ENCODE measurements around the gene APBA3.

GRCh38 chr19:3760871-3761361, 576 bp downstream of the APBA3 start:
- TF ChIP-seq RFX5 (IDR thresholded peaks at IDR 0.05; ENCODE audit: low read depth, low read length) (no peak), RAD21 (IDR thresholded peaks at IDR 0.05; ENCODE audit: low read length) (no peak), MAZ (IDR thresholded peaks at IDR 0.05; ENCODE audit: borderline replicate concordance, low read depth, low read length) (no peak), POLR2A (IDR thresholded peaks at IDR 0.05; ENCODE audit: low read depth, low read length) (no peak), BHLHE40 (IDR thresholded peaks at IDR 0.05; ENCODE audit: low read depth, low read length) (no peak), CHD1 (IDR thresholded peaks at IDR 0.05; ENCODE audit: low read depth, low read length) (no peak), CEBPB (IDR thresholded peaks at IDR 0.05; ENCODE audit: low read depth, low read length) (no peak), MXI1 (IDR thresholded peaks at IDR 0.05; ENCODE audit: borderline replicate concordance, low read depth, low read length) (no peak), FOS (IDR thresholded peaks at IDR 0.05; ENCODE audit: low read depth, low read length) (no peak), SMC3 (IDR thresholded peaks at IDR 0.05; ENCODE audit: low read depth, low read length) (no peak), MAFK (IDR thresholded peaks at IDR 0.05; ENCODE audit: low read depth, low read length) (no peak), RCOR1 (IDR thresholded peaks at IDR 0.05; ENCODE audit: insufficient replicate concordance, low read length) (peak; percentile 78)
- TF ChIP-seq, protein P1, sequence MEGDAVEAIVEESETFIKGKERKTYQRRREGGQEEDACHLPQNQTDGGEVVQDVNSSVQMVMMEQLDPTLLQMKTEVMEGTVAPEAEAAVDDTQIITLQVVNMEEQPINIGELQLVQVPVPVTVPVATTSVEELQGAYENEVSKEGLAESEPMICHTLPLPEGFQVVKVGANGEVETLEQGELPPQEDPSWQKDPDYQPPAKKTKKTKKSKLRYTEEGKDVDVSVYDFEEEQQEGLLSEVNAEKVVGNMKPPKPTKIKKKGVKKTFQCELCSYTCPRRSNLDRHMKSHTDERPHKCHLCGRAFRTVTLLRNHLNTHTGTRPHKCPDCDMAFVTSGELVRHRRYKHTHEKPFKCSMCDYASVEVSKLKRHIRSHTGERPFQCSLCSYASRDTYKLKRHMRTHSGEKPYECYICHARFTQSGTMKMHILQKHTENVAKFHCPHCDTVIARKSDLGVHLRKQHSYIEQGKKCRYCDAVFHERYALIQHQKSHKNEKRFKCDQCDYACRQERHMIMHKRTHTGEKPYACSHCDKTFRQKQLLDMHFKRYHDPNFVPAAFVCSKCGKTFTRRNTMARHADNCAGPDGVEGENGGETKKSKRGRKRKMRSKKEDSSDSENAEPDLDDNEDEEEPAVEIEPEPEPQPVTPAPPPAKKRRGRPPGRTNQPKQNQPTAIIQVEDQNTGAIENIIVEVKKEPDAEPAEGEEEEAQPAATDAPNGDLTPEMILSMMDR (conservative IDR thresholded peaks at IDR 0.05; ENCODE audit: low read depth, low read length) = no peak
- TF ChIP-seq, protein P2, sequence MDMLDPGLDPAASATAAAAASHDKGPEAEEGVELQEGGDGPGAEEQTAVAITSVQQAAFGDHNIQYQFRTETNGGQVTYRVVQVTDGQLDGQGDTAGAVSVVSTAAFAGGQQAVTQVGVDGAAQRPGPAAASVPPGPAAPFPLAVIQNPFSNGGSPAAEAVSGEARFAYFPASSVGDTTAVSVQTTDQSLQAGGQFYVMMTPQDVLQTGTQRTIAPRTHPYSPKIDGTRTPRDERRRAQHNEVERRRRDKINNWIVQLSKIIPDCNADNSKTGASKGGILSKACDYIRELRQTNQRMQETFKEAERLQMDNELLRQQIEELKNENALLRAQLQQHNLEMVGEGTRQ (IDR thresholded peaks at IDR 0.05; ENCODE audit: low read depth, low read length) = no peak
